PC-9 (cell line): Measurements from ENCODE around the gene SCGB3A1. TPM values are rescaled to one million over a fixed set of nuclear protein-coding genes. Genes with fewer than 3 reads are reported as not detected.

ENCODE experiments used
- Bru-seq: library from RNA; stranded (reverse); fragments of 400-500 nt; gene quantifications from one replicate; lab custom pipeline; 2021; lab: Mats Ljungman, UMichigan
- BruChase-seq, 2 experiments: library from RNA; stranded (reverse); fragments of 400-500 nt; gene quantifications; one replicate each; lab custom pipeline; 2021; lab: Mats Ljungman, UMichigan
- BruUV-seq: library from RNA; stranded (reverse); fragments of 400-500 nt; replicated peaks from 2 replicates; lab custom pipeline; 2021; lab: Mats Ljungman, UMichigan
- CTCF ChIA-PET: fragments of 300-600 bp; sonication (Branson Sonifier 250); formaldehyde crosslinking; loops from one replicate; lab custom pipeline; 2022; ENCODE audit warnings: antibody characterized with exemption; lab: Charles Lee
- POLR2A ChIA-PET: fragments of 300-600 bp; sonication (Branson Sonifier 250); formaldehyde crosslinking; loops from one replicate; lab custom pipeline; 2022; ENCODE audit warnings: antibody characterized with exemption; ENCODE audit not compliant: unreplicated experiment; lab: Charles Lee
- DNase-seq, 2 experiments: peaks; one replicate each; pipeline versions ENCODE4 v3.0.0 to v3.0.0-alpha.2; 2015 to 2022; ENCODE audit warnings: mixed read lengths in 1 of 2
- H2AFZ ChIP-seq: fragments of 200-600 bp; sonication (generic); 2 replicates; pipeline ENCODE4 v1.8.1; 2017; ENCODE audit warnings: antibody characterized with exemption
- H3F3A ChIP-seq: fragments of 200-600 bp; sonication (generic); 2 replicates; pipeline ENCODE4 v1.8.1; 2017; ENCODE audit warnings: antibody characterized with exemption, mild to moderate bottlenecking, low read depth; ENCODE audit not compliant: insufficient read depth
- H3K27ac ChIP-seq: fragments of 200-600 bp; sonication (generic); 2 replicates; pipeline ENCODE4 v1.6.1; 2016; ENCODE audit warnings: mixed run types
- H3K27me3 ChIP-seq: fragments of 200-600 bp; sonication (generic); 2 replicates; pipeline ENCODE4 v1.6.1; 2016; ENCODE audit warnings: low read depth, mixed run types; ENCODE audit not compliant: insufficient read depth
- H3K36me3 ChIP-seq: fragments of 200-600 bp; sonication (generic); 2 replicates; pipeline ENCODE4 v1.6.1; 2016; ENCODE audit warnings: low read depth, mixed run types
- H3K4me1 ChIP-seq: fragments of 200-600 bp; sonication (generic); replicated peaks from 2 replicates; pipeline ENCODE4 v1.6.1; 2016; ENCODE audit warnings: mixed run types; ENCODE audit not compliant: insufficient read depth
- H3K4me2 ChIP-seq: fragments of 200-600 bp; sonication (generic); 2 replicates; pipeline ENCODE4 v1.6.1; 2017; ENCODE audit warnings: mixed run types
- H3K4me3 ChIP-seq: fragments of 200-600 bp; sonication (generic); 2 replicates; pipeline ENCODE4 v1.6.1; 2016; ENCODE audit warnings: mixed run types
- H3K79me2 ChIP-seq: fragments of 200-600 bp; sonication (generic); 2 replicates; pipeline ENCODE4 v1.6.1; 2017; ENCODE audit warnings: low read depth, mixed run types
- H3K9me2 ChIP-seq: fragments of 200-600 bp; sonication (generic); 2 replicates; pipeline ENCODE4 v1.8.1; 2017; ENCODE audit warnings: mild to moderate bottlenecking; ENCODE audit not compliant: insufficient read depth
- H3K9me3 ChIP-seq: fragments of 200-600 bp; sonication (generic); 2 replicates; pipeline ENCODE4 v1.8.1; 2016; ENCODE audit warnings: low read depth; ENCODE audit not compliant: insufficient read depth
- H4K20me1 ChIP-seq: fragments of 200-600 bp; sonication (generic); 2 replicates; pipeline ENCODE4 v1.8.1; 2017; ENCODE audit not compliant: insufficient read depth
- CTCF ChIP-seq: fragments of 200-600 bp; sonication (generic); conservative IDR thresholded peaks from 2 replicates; pipeline ENCODE4 v1.6.1; 2017; ENCODE audit warnings: mixed run types, antibody characterized with exemption, mild to moderate bottlenecking, moderate library complexity
- EZH2 ChIP-seq: fragments of 200-600 bp; sonication (generic); IDR thresholded peaks from 2 replicates; pipeline ENCODE4 v1.8.0; 2017; ENCODE audit warnings: antibody characterized with exemption, low read depth
- intact Hi-C: fragments of 100-400 bp; cut with micrococcal nuclease; formaldehyde crosslinking; loops from one replicate; pipeline ENCODE4 v1.10.0; 2022; ENCODE audit not compliant: unreplicated experiment
- long read RNA-seq: library from polyadenylated mRNA; stranded (forward); transcript quantifications from one replicate; pipeline ENCODE4 v2.0.0, GENCODE V29; 2022
- total RNA-seq: library from RNA; stranded (reverse); gene quantifications from 2 replicates; pipeline ENCODE4 v1.2.3, GENCODE V29; 2021

The SCGB3A1 gene
- not detected in 2 replicates for total RNA-seq
- not detected for Bru-seq, nascent RNA
- not detected for BruChase-seq, experiment 1, labeled RNA remaining after a 2-hour chase
- not detected for BruChase-seq, experiment 2, labeled RNA remaining after a 6-hour chase
- long read RNA-seq: 0 reads

GRCh38 chr5:180591311-180591887 lies at the start of gene SCGB3A1:
Gene SCGB3A1 (minus strand): TSS chr5:180591499. CDS start chr5:180591462, 37 bp downstream.
- Histone ChIP-seq H3K4me3 (no peak within 1 kb of the TSS), H4K20me1 (no peaks in the 10 kb centered on the region), H3K27me3 (peaks cover 22% of the 10 kb centered on the region), H3K36me3 (no peaks in the 10 kb centered on the region), H2AFZ (no peak within 1 kb of the TSS), H3K4me2 (no peak within 1 kb of the TSS), H3K4me1 (no peaks in the 10 kb centered on the region), H3K79me2 (no peaks in the 10 kb centered on the region), H3F3A (no peaks in the 10 kb centered on the region), H3K9me3 (no peaks in the 10 kb centered on the region), H3K27ac (no peak within 1 kb of the TSS), H3K9me2 (no peaks in the 10 kb centered on the region)
- intact Hi-C loops: no loop called here
- no peak for TF ChIP-seq EZH2
- TF ChIP-seq CTCF: no peak
- no peak for DNase-seq
- ChIA-PET CTCF (no interaction called here), POLR2A (no interaction called here)
- BruUV-seq: no TSS peak

- no peak overlapping the region for H3K4me3 ChIP-seq
- intact Hi-C loops: no loop called here
- H3K36me3 ChIP-seq: no peaks in the 10 kb centered on the region
- no TSS peak for BruUV-seq
- H3F3A ChIP-seq: no peaks in the 10 kb centered on the region
- no peaks in the 10 kb centered on the region for H3K79me2 ChIP-seq
- peaks cover 75% of the 10 kb centered on the region for H3K27me3 ChIP-seq
- no peak for TF ChIP-seq CTCF
- TF ChIP-seq EZH2: no peak
- no peak overlapping the region for H3K4me2 ChIP-seq
- H3K27ac ChIP-seq: no peak overlapping the region
- H3K4me1 ChIP-seq: no peaks in the 10 kb centered on the region
- no peak for DNase-seq
- no peaks in the 10 kb centered on the region for H3K9me2 ChIP-seq
- H4K20me1 ChIP-seq: no peaks in the 10 kb centered on the region
- no peaks in the 10 kb centered on the region for H3K9me3 ChIP-seq
- ChIA-PET POLR2A (no interaction called here), CTCF (interaction anchor here (0.5 kb wide), 1 partner anchor 29 kb away, joined by 3 read pairs; no protein-coding TSS in a partner anchor)
- H2AFZ ChIP-seq: no peak overlapping the region
Observed at GRCh38 chr5:180640611-180640860, 49.2 kb upstream of the SCGB3A1 start.

GRCh38 chr5:180639741-180640610 lies 48.7 kb upstream of the SCGB3A1 start:
- no peaks in the 10 kb centered on the region for H3K36me3 ChIP-seq
- TF ChIP-seq EZH2 (no peak), CTCF (no peak)
- no peaks in the 10 kb centered on the region for H4K20me1 ChIP-seq
- intact Hi-C loops: no loop called here
- no peaks in the 10 kb centered on the region for H3K9me2 ChIP-seq
- CTCF ChIA-PET: interaction anchor here (0.5 kb wide), 1 partner anchor 28 kb away, joined by 3 read pairs; no protein-coding TSS in a partner anchor
- no peaks in the 10 kb centered on the region for H3F3A ChIP-seq
- no peak overlapping the region for H3K4me2 ChIP-seq
- DNase-seq: no peak
- no peaks in the 10 kb centered on the region for H3K9me3 ChIP-seq
- H3K79me2 ChIP-seq: no peaks in the 10 kb centered on the region
- H3K4me3 ChIP-seq: no peak overlapping the region
- peaks cover 69% of the 10 kb centered on the region for H3K27me3 ChIP-seq
- H3K4me1 ChIP-seq: no peaks in the 10 kb centered on the region
- no peak overlapping the region for H2AFZ ChIP-seq
- BruUV-seq: no TSS peak
- POLR2A ChIA-PET: no interaction called here
- no peak overlapping the region for H3K27ac ChIP-seq
